Stimulated activated CD4-positive, alpha-beta T cell treated with anti-CD3 and anti-CD28 coated beads, TNF-alpha, amount 100 ng/mL, for 1 hour (primary cell): Measurements from ENCODE around the gene MAP4K5.

Experiments used
- DNase-seq, 3 donors: peaks; one replicate each; pipeline ENCODE4 v3.0.0-alpha.2; 2020; ENCODE audit warnings: low read depth in 3 of 3, low spot score in 1 of 3

MAP4K5 gene

DNA sequence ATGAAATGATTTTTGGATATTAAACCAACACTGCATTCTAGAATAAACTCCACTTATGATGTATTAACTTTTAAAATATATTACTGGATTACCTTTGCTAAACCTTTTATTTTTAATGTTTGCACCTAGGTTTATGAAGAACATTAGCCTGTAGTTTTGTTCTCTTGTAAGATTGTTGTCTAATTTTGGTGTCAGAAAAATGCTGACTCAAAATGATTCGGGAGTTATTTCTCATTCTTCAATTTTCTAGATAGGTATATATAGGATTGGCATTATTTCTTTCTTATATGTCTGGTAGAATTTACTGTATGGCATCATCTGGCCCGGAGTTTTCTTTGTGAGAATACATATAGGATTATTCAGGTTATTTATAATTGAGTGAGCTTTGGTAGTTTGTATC lies 54.6 kb downstream of the MAP4K5 start:
- DNase-seq: no peak

DNA sequence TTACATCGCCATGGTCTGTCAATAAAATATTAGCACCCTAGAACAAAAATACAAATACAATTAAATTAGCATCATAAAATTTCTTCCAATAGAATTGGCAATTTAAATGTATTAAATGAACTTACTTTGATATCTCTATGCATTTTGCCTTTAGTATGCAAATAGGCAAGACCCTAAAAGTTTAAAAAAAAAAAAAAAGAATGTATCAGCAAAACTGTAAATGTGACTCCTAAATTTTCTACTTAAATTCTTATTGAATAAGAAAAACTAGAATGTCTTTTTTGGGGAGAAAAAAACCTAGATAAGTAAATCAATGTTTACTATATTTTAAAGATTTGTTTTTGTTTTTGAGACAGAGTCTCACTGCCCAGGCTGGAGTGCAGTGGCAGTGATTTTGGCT lies 56.2 kb downstream of the MAP4K5 start:
- no peak for DNase-seq

DNA sequence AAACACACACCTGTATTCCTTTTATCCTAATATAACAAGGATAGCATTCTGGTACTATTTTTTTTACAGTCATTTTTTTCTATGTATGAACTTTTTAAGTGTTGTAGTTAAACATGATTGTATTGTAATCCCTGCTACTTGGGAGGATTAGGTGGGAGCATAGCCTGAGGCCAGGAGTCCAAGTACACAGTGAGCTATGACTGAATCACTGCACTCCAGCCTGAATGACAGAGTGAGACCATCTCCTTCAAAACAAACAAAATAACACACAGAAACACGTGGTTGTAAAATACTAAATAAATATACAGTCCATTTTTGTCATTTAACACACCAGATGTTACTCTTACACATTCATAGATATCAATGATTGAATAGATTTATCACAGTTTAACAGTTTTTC lies 56.9 kb downstream of the MAP4K5 start:
- DNase-seq: no peak

DNA sequence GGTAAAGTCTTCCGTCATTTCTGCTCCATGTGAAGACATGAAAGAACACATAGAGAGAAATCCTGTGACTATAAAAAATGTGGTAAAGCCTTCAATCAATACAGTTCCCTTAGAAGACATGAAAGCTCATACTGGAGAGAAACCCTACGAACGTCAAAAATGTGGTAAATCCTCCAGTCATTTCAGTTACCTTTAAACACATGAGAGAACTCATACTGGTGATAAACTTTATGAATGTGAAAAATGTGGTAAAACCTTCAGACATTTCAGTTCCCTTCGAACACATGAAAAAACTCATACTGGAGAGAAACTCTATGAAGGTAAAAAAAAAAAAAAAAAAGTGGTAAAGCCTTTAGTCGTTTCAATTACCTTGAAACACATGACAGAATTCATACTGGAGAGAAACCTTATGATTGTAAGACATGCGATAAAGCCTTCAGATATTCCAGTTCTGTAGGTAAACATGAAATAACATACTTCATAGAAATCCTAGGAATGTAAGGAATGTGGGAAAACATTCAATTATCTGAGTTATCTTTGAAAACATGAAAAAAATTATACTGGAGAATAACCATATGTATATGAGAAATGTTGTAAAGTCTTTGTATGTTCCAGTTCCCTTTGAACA lies 60.4 kb downstream of the MAP4K5 start:
- DNase-seq: no peak

DNA sequence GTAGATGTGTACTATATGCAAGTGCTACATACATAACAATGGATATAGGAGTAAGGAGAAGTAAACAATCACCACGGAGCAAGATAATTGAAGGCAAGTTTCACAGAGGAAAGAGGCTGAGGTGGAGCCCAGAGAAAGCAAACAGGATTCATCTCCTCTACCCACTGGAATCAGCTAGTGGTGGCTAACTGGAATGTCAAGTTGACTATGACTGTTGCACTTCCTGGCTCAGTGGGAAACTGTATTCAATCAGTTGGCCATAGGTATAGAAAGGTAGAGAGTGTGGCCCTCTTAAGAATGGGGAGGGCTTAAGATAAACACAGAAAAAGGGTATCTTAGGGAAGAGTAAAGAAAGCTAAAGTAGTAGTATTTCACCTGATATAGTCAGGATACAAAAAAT lies 62.4 kb downstream of the MAP4K5 start:
- no peak for DNase-seq

DNA sequence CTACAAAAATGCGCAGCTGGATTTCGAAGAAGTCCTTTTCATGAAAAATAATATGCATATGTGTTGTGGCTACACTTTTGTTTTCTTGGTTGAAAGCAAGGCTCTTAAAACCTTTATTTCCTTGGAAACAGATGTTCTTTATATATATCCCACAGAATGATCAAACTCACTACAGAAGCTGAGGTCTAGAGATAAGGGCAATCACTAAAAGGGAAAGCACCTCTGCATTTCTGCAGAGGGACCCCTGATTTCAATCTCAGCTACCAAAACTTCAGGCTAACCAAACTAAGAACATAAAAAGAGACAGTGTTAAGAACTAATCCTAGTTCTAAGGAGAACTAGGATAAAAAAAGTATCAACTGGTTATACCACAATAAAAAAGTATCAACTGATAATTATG lies 70.3 kb downstream of the MAP4K5 start:
- DNase-seq: no peak

DNA sequence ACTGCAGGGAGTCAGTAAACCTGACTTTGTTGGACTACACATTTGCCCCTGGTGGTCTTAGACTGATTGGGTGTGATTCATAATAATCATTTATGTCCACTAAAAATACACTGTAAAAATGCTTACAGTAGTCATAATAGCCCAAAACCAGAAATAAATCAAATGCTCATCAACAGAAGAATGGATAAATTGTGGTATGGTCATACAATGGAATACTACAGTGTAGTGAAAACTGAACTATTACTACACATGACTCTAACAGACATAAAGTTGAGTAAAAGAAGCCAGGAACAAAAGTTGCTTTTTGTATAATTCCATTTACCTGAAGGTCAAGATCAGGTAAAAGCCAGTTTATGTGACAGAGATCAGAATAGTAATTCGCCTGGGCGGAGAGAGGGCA lies 78.5 kb downstream of the MAP4K5 start:
- no peak for DNase-seq

DNA sequence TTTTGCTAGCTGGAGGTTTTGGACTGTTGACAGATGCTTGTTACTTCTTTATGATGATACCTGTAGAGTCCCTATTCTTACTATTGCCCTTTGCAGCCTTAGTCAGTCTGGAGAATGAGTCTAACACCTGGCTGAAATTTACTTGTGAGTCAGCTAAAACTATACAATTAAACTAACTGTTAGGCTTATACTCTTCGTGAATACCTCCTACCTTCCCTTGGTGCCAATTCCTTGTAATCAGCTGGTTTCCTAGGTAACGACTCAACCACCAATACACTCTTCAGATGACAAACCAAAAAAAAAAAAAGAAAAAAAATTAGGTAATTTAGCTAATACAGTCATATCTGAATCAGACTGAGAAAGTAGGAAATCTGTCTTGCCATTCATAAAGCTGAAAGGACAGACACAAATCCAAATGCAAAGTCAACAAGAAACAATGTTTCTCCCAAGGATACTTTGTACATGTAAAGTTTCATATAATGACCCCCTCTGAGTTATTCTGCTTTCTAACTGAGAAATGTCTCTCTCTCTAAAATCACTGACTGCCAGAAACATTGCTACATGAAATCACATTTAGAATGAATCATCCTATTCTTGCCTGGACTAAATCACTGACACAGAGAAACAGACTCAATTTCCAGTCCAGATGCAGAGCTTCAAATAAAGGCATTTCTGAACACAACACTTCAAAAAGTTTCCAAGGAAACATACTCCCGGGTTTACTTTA lies 79.2 kb downstream of the MAP4K5 start:
- DNase-seq: no peak

DNA sequence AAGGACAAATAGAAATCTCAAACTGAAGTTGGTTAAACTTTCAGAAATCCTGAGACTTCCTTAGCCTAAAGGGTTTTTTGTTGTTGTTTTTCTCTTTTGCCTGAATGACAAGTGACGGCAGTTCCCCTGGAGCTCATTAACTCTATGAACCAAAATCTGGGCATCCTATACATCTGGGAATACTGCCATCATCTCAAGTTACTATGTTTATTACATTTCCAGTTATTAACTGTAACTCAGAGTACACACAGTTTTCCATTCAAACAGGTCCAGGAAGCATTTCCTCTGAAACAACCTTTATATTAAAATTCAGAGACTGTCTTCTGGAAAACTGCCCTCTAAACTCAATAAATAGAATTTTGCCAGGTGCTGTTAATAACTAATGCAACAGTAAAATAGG lies 80.1 kb downstream of the MAP4K5 start:
- DNase-seq: no peak

DNA sequence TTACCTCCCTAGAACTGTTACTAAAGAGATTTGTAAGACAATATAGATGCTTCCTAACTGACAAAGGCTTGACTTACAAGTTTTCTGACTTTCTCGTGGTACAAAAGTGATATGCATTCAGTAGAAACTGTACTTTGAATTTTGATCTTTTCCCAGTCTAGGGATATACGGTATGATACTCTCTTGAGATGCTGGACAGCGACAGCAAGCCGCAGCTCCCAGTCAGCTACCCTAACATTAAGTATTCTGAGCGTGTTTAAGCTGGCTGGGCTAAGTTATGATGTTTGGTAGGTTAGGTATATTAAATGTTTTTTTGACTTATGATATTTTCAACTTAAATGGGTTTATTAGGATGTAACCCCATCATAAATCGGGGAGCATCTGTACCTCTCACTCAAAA lies 80.5 kb downstream of the MAP4K5 start:
- DNase-seq: no peak

DNA sequence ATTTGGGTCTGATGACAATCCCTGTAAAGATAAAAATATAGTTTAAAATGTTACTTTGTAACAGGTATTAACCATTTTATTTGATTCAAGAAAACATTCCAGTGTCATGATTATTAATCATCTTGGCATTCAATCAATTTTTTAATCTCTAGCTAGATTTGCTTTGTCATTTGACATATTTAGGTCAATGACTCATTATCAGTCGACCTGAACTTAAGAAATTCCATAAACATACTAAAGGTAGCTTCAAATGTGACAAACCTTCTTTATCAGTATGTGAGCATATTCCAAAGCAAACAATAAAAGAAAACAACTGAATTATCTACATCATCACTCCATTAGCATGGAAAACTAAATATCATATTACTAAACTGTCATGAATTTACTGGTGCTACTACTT lies 84.9 kb downstream of the MAP4K5 start:
- DNase-seq: no peak

DNA sequence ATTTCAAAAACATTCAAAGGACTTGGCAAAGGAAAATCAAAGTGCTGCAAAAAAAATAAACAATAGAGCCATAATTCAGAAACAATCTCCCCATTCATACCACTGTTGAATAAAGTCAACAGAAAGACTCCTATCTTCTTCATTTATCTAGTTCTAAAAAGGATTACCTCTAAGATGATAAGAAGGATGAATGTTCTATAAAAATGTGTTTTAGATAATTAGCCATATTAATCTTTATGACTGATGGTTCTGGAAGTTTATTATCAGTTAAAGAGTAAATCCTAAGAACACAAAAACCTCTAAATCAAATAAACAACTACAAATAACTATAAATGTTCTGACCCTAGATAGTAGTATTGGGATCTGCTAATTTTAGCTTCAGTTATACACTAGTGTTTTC lies 97.8 kb downstream of the MAP4K5 start:
- DNase-seq: no peak

DNA sequence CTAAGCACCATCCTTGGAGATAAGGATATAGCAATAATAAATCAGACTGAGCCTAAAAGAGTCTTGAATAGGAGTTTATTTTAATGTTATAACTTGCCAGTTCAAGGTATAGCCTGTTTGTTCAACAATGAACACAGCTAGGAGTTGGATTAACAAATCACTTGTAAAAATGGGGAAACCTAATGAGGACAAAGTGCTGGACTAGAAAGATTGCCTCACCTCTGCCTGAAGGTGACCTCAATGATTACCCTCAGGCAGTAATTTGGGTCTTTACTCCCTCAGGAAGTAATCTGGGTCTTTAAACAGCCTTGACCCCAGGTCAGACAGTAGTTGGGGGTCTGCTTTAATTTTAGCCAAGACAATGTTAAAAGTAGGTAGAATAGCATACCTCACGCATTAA lies 100.2 kb downstream of the MAP4K5 start:
- no peak for DNase-seq

DNA sequence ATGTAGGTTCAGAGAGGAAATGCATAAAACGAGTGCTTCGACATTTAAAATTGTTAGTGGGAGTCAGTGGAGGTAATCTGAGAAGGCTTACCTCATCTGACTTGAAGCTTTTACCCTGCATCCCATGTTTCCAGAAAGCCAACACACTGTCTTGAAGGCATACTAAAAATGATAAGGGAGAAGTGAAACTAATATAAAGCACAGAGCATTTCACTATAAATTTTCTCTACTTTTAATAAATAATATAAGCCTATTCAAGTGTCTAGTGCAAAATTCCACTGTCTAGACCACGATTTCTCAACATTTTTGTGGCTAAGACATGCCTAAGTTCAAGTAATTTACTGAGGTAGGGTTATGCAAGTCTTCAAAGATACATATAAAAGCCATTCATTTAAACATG lies 106.6 kb downstream of the MAP4K5 start:
- no peak for DNase-seq

DNA sequence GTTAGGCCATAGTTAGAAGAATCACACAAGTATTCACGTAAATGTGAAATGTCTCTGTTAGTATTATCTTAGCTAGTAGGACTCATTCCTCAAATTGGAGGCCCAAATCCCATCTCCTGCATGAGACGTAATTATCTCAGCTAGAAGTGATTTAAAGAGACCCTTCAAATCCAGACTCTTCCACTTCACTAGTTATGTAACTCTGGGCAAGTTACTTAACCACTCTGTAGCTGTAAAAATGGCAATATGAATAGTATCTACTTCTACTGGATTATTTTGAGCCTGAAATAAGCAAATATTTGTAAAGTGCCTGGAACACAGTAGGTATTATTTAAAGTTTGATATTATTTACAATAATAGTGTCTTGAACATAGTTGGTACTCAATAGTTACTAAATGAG lies 107.3 kb downstream of the MAP4K5 start:
- DNase-seq: no peak

DNA sequence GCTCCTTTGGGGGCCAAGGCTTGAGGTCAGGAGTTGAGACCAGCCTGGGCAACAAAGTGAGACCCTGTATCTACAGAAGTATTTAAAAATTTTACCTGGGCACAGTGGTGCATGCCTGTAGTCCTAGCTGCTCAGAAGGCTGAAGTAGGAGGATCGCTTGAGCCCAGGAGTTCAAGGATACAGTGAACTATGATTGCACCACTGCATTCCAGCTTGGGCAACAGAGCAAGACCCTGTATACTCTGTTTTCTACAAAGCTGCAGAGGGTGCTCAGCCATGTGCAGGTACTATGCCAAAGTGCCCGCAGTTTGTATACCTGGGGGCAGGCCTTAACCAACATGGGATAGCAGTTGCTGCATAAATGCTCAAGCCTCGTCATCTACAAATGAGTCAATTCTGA lies 108.8 kb downstream of the MAP4K5 start:
- no peak for DNase-seq

DNA sequence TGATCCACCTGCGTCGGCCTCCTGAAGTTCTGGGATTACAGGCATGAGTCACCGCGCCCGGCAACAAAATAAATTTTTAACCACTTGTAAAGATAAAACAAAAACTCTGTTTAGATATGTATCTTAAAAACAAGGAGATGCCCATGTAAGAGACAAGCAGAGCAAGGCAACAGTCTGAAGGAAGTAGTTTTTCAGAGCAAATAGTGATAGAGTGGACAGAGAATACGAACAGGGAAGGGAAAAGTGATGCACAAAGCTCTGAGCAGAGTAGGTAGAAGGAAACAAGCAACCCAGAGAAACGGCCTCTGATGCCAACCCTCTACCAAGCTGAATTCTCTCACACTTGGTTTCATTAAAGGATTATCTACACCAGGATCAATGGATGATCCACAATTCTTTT lies 110.9 kb downstream of the MAP4K5 start:
- DNase-seq: no peak

DNA sequence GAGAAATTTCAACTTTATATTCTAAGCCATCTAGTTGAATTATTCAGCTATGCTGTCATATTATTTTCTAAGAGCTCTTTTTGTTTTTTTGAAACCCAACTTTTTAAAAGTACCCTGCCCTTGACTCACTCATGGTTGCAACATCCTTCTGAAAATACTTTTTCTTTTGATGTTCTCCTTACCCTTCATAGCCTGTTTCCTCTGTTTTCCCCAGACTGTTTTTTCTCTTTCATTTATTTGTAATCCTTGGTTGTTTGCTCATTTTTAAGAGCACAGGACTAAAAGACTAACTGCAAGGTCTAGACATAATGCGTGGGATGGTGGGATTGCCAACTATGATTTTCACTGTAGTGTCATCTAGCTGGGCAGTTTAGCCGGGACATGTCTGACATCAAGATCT lies 114.5 kb downstream of the MAP4K5 start:
- DNase-seq: no peak

DNA sequence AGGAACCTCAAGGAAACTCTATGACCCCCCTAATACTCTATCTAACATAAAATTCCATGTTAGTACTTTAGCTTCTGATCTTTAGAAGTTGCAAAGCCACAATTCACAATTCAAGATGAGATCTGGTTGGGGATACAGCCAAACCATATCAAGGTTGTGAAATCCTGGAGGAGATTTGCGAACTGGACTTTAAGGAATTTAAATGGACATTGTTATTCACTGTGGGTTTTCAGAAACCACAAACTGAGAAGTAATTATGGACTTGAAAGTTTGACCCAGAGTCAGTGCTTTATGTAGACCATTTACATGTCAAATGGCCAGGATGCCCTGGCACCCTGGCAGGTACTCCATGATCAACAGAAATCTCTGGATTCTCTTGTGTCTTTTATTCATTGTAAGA lies 121.4 kb downstream of the MAP4K5 start:
- no peak for DNase-seq

DNA sequence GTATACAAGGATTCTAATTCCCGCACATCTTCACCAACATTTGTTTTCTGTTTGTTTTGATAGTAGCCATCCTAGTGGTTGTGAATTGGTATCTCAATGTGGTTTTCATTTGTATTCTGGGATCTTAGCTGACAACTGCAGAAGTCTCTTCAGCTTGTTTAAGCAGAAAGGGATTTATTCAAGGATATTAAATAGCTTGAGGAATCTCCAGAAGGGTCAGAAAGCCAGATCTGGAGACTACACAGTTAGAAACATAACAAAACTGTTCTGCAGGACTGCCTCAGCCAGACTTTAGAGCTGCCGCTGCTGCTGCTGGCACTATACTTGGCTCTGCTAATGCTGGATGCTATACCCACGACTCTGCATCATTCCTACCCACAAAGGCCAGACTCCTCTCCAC lies 122.3 kb downstream of the MAP4K5 start:
- DNase-seq: no peak

DNA sequence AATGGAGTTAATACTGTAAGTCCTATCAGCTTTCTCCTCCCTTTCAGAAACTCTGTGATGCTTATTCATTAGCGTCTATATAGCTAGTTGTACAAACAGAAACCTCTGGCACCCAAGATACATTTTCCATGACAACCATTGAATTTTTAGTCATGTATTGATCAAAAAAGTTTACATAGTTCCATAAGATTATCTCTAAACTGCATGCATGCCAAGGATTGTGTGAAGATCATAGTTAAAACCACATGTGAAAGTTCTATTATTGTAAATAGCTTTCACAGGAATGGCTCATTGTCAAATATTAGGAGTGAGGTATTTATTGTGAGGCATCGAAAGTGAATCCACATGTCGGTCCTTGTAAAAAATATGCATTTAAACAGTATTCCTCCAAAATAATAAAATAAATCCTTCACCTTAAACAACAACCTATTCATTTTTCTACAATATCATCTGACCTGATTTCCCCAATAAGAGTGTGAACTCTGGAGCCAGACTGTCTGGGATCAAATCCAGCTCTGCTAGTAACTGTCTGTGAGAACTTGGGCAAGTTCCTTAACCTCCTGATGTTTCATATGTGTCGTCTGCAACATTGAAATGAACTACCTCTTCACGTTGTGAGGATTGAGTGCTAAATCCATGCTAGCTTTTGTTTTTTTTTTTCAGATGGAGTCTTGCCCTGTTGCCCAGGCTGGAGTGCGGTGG lies 125.1 kb downstream of the MAP4K5 start:
- no peak for DNase-seq

DNA sequence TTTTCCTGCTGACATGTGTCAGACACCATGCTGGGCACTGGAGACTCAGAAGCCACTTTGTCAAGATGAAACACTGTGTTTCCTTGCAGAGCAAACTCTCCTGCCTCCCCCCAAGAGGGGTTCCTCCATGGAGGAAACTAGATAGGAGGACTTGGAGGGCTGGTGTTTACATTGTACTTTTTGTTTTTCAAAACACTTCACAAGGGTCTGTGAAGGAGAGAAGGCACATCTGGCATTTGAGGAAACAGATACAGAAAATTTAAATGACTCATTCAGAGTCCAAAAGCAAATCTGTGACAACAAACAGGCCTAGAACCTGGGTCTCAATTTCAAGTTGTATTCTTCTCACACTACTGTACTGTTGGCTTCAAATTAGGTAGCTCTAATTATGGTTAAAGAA lies 128.9 kb downstream of the MAP4K5 start:
- no peak for DNase-seq

DNA sequence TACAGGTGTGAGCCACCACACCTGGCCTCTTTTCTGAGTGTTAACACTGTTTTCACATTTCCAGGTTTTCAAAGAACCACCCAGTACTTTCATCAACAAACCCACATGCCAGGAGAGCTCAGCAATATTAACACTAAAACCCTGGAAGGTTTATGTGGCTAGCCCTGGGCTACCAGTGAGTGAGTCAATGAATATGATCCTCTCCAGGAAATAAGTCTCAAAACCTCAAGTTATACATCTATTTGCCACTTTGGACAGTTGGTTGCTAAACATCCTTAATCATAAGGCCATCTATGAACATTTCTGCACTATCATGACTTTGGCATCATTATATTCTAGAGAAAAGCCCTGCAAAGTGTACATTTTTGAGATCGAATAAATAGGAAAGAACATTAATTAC lies 129.4 kb downstream of the MAP4K5 start:
- no peak for DNase-seq
